Measurements from ENCODE around the gene PRKCH. TPM values are rescaled to one million over a fixed set of nuclear protein-coding genes. Genes with fewer than 3 reads are reported as not detected.

The PRKCH gene
- total and polyA plus RNA-seq, 10 of the 15 experiments (the other 5 are each of a cell fraction or from before 2014, with no cell fraction given), result 10.7 to 140 (median 33.2) TPM

GRCh38 chr14:61524211-61524806 lies 202.9 kb downstream of the PRKCH start:
- no peak overlapping the region for H2AFZ ChIP-seq (ENCODE audit: control insufficient read depth, low read depth, low read length)
- no peak overlapping the region for H3K4me3 ChIP-seq
- peak overlapping the region; percentile 60; the same call in 1 of the 2 replicates for H3K27ac ChIP-seq (ENCODE audit: control insufficient read depth, insufficient read depth)
- peak; percentile 61; the same call in 1 of the 2 replicates for TF ChIP-seq ZNF24 (IDR thresholded peaks at IDR 0.05)
- peak; percentile 40; the same call in 1 of the 2 replicates for TF ChIP-seq MTA2 (IDR thresholded peaks at IDR 0.05; ENCODE audit: low read depth)
- TF ChIP-seq FOXK2 (IDR thresholded peaks at IDR 0.05), result no peak
- SMC1A ChIA-PET (ENCODE audit: uncharacterized antibody, unreplicated experiment), result interaction anchor here (0.7 to 3.3 kb wide), 35 partner anchors 8 to 313 kb away, joined by 3 to 38 read pairs (median 4); partner anchors contain the start of gene SNAPC1
- H3K9ac ChIP-seq (ENCODE audit: control insufficient read depth, insufficient read depth, low read length), result no peak overlapping the region
- no peaks in the 10 kb centered on the region; the same call in 2 of the 3 replicates for H3K9me3 ChIP-seq (replicated peaks; ENCODE audit: control insufficient read depth, insufficient read depth, low read length)
- peaks cover 15% of the 10 kb centered on the region for H3K4me1 ChIP-seq (ENCODE audit: control insufficient read depth, insufficient read depth, low read length)
- WGBS (ENCODE audit: insufficient coverage, insufficient replicate concordance, low lambda C conversion rate, missing lambda C conversion rate), result 23% methylated on average over 4 of the region's 4 CpGs
- H3K79me2 ChIP-seq (ENCODE audit: control insufficient read depth, insufficient read depth, low read length), result no peaks in the 10 kb centered on the region
- intact Hi-C loops (cut with micrococcal nuclease; ENCODE audit: unreplicated experiment), result loop anchor here (2.0 kb wide), 1 partner anchor 138 kb away; no protein-coding TSS in a partner anchor
- DNase-seq (ENCODE audit: low read depth, low spot score) (no peak), FAIRE-seq (peak; percentile 65), ATAC-seq (peak; percentile 57)
- no peaks in the 10 kb centered on the region for H4K20me1 ChIP-seq (ENCODE audit: control insufficient read depth, insufficient read depth)
- BruUV-seq (replicated peaks), result no TSS peak
- H3K4me2 ChIP-seq (ENCODE audit: control insufficient read depth, insufficient read depth), result no peak overlapping the region
- RAD21 ChIA-PET (ENCODE audit: unreplicated experiment), result interaction anchor here (0.8 to 3.9 kb wide), 14 partner anchors 12 to 314 kb away, joined by 3 to 30 read pairs (median 4); no protein-coding TSS in a partner anchor
- H3K27me3 ChIP-seq (replicated peaks in 1 of 2; ENCODE audit: control insufficient read depth in 2 of 2, insufficient read depth in 2 of 2, low read length in 1 of 2), result no peaks in the 10 kb centered on the region
- CTCF ChIA-PET, result interaction anchor here (0.8 to 2.5 kb wide), 9 partner anchors 12 to 602 kb away, joined by 3 to 17 read pairs (median 4); no protein-coding TSS in a partner anchor
- H3K36me3 ChIP-seq (ENCODE audit: control insufficient read depth in 2 of 2, insufficient read depth in 2 of 2, low read length in 1 of 2), result peaks cover 9 to 15% of the 10 kb centered on the region in 2 experiments; a peak in 3 of 4 replicates
- POLR2A ChIA-PET, result interaction anchor here (1.1 to 2.3 kb wide), 4 partner anchors 11 to 225 kb away, joined by 3 to 12 read pairs (median 4); no protein-coding TSS in a partner anchor
- in situ Hi-C loops (cut with MboI), result no loop called here

GRCh38 chr14:61524936-61525292 lies 203.5 kb downstream of the PRKCH start:
- no peaks in the 10 kb centered on the region; the same call in 2 of the 3 replicates for H3K9me3 ChIP-seq (replicated peaks; ENCODE audit: control insufficient read depth, insufficient read depth, low read length)
- peak overlapping the region; percentile 34; the same call in 1 of the 2 replicates for H3K4me3 ChIP-seq
- ChIA-PET RAD21 (ENCODE audit: unreplicated experiment) (interaction anchor here (0.8 to 3.9 kb wide), 7 partner anchors 12 to 195 kb away, joined by 3 to 30 read pairs (median 8); no protein-coding TSS in a partner anchor), POLR2A (interaction anchor here (1.3 to 2.3 kb wide), 4 partner anchors 22 to 224 kb away, joined by 3 to 12 read pairs (median 6); no protein-coding TSS in a partner anchor), SMC1A (ENCODE audit: uncharacterized antibody, unreplicated experiment) (interaction anchor here (0.5 to 3.3 kb wide), 24 partner anchors 11 to 458 kb away, joined by 3 to 38 read pairs (median 4); partner anchors contain the start of gene SNAPC1), CTCF (interaction anchor here (0.5 to 2.5 kb wide), 11 partner anchors 12 to 601 kb away, joined by 3 to 17 read pairs (median 4); no protein-coding TSS in a partner anchor)
- no peak overlapping the region; the same call in 1 of the 2 replicates for H3K9ac ChIP-seq (ENCODE audit: control insufficient read depth, insufficient read depth, low read length)
- FAIRE-seq (no peak), ATAC-seq (no peak), DNase-seq (ENCODE audit: low read depth, low spot score) (no peak)
- H3K79me2 ChIP-seq (ENCODE audit: control insufficient read depth, insufficient read depth, low read length), result no peaks in the 10 kb centered on the region
- BruUV-seq (replicated peaks), result no TSS peak
- TF ChIP-seq POLR2AphosphoS2 (IDR thresholded peaks at IDR 0.05; ENCODE audit: low read depth, low read length) (no peak), CREM (IDR thresholded peaks at IDR 0.05; ENCODE audit: low read depth) (no peak), MYC (IDR thresholded peaks at IDR 0.05; ENCODE audit: insufficient read depth, insufficient read length, insufficient replicate concordance, low read length, severe bottlenecking) (no peak), ZNF217 (IDR thresholded peaks at IDR 0.05) (no peak), TBL1XR1 (IDR thresholded peaks at IDR 0.05; ENCODE audit: low read depth, low read length) (no peak), NFXL1 (IDR thresholded peaks at IDR 0.05; ENCODE audit: borderline replicate concordance) (no peak), NBN (IDR thresholded peaks at IDR 0.05) (no peak), CBFB (IDR thresholded peaks at IDR 0.05; ENCODE audit: low read depth) (no peak), MEF2A (IDR thresholded peaks at IDR 0.05; ENCODE audit: insufficient read depth, low read depth, low read length) (no peak), EED (IDR thresholded peaks at IDR 0.05; ENCODE audit: low read depth) (no peak), POLR2AphosphoS5 (IDR thresholded peaks at IDR 0.05; ENCODE audit: low read length) (no peak)
- in situ Hi-C loops (cut with MboI) (no loop called here), intact Hi-C loops (cut with micrococcal nuclease; ENCODE audit: unreplicated experiment) (loop anchor here (2.0 kb wide), 1 partner anchor 138 kb away; no protein-coding TSS in a partner anchor)
- no peak overlapping the region for H2AFZ ChIP-seq (ENCODE audit: control insufficient read depth, low read depth, low read length)
- peak overlapping the region; percentile 68 for H3K4me2 ChIP-seq (ENCODE audit: control insufficient read depth, insufficient read depth)
- no peaks in the 10 kb centered on the region for H3K27me3 ChIP-seq (replicated peaks in 1 of 2; ENCODE audit: control insufficient read depth in 2 of 2, insufficient read depth in 2 of 2, low read length in 1 of 2)
- H3K4me1 ChIP-seq (ENCODE audit: control insufficient read depth, insufficient read depth, low read length), result peaks cover 15% of the 10 kb centered on the region
- no peaks in the 10 kb centered on the region for H4K20me1 ChIP-seq (ENCODE audit: control insufficient read depth, insufficient read depth)
- H3K36me3 ChIP-seq (ENCODE audit: control insufficient read depth in 2 of 2, insufficient read depth in 2 of 2, low read length in 1 of 2), result peaks cover 9 to 16% of the 10 kb centered on the region in 2 experiments; a peak in 3 of 4 replicates
- H3K27ac ChIP-seq (ENCODE audit: control insufficient read depth, insufficient read depth), result peak overlapping the region; percentile 60
- WGBS (ENCODE audit: insufficient coverage, insufficient replicate concordance, low lambda C conversion rate, missing lambda C conversion rate), result 88% methylated on average over 1 of the region's 1 CpG

Data from GM12878 (cell line).